GM18870 (cell line): ENCODE results near the gene ZC3H14.
"Not testable (repeated sequence)": the region's sequence is repeated elsewhere in the genome, so short reads cannot be mapped to it uniquely, and the experiment has no call there.

Source experiments
- ATAC-seq: cut with Tn5 transposase; IDR thresholded peaks from one replicate; pipeline ENCODE4 v1.9.1; 2021; ENCODE audit warnings: moderate library complexity; ENCODE audit not compliant: unreplicated experiment

Gene ZC3H14

GRCh38 chr14:88562831-88563686 is at the start of gene ZC3H14:
TSS of gene ZC3H14 (plus strand) at chr14:88563037. CDS start at chr14:88563134, 97 bp downstream.
- peak; percentile 85 for ATAC-seq

DNA sequence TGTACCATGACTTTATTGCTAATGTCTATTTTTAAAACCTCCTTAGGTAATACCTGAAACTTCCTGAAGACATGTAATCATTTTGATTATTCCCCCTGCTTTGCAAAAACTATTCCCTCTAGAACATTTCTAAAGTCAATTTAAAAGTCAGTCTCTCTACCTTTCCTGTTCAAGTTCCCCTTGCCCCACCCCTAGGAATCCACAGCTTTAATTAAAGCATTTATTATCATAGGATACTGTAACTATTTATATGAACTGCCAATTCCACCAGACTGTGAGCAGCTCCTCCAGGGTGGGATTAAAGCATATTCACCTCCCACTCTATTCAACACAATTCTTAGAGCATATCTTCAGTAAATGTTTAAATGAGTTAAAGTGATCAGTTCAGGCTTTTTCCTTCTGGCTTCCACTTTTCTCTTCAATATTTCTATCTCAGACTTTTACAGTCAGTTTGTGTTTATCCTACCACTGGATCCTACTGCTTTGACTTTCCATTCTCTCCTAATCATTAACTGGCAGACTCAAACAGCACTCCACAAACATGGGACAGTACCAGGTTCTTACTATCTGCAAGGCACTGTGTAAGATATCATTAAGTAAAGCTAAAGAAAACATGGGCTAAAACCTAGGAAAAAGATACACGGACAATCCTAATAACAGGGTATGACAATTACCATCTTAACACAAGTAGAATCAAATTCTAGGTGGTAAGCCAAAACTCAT is 47.2 kb upstream of the ZC3H14 start:
- ATAC-seq: no peak

- no peak for ATAC-seq
These were observed 45.9 kb upstream of the ZC3H14 start for GRCh38 chr14:88516861-88517357.

DNA sequence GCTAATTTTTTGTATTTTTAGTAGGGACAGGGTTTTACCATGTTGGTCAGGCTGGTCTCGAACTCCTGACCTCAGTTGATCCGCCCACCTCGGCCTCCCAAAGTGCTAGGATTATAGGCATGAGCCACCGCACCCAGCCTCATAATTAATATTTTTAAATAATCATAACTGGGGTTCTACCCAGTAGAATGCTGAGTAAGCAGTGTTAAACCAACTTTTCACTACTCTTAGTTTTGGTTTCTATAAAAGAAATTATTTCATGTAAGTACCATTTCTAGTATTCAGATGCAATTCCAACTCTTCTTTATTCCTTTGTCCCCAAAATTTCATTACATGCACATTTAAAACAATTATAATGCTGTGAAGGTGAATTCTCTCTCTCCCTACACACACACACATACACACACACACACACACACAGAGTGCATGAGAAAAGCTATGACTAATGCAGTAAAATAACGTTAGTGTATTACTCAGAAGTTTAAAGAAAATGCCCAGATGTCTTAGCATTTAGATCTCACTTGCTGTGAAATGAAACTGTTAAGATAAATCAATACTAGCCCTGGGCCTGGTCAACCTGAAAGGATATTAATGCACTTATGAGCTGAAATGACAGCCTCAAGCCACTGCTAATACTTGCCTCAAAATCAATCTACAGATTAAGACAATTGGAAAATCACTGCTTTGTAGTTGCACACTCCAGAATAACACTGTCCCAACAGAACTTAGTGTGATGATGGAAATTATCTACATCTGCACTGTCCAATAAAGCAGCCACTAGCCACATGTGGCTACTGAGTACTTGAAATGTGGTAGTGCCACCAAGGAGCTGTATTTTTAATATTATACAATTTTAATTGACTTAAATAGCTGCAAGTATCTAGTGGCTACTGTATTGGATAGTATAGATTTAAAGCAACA is 44.0 kb upstream of the ZC3H14 start:
- no peak for ATAC-seq

DNA sequence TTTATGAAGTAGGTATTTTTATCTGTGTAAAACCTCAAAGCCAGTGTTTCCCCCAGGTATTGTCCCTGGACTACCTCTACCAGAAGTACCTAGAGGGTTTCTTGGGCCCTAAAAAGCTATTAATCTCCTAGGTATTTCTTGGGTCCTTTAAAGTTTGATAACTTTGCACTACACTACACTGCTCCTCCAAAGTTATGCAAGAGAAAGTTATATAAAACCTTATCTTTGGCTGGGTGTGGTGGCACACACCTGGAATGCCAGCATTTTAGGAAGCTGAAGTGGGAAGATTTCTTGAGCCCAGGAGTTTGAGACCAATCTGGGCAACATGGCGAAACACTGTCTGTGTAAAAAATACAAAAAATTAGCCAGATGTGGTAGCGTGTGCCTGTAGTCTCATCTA is 42.9 kb upstream of the ZC3H14 start:
- ATAC-seq: no peak

GRCh38 chr14:88521818-88522217 is 41.0 kb upstream of the ZC3H14 start:
- no peak for ATAC-seq

GRCh38 chr14:88522393-88522792 is 40.4 kb upstream of the ZC3H14 start:
- ATAC-seq: no peak

- ATAC-seq: not testable (repeated sequence)
These were observed 32.9 kb upstream of the ZC3H14 start for GRCh38 chr14:88529889-88530288.

DNA sequence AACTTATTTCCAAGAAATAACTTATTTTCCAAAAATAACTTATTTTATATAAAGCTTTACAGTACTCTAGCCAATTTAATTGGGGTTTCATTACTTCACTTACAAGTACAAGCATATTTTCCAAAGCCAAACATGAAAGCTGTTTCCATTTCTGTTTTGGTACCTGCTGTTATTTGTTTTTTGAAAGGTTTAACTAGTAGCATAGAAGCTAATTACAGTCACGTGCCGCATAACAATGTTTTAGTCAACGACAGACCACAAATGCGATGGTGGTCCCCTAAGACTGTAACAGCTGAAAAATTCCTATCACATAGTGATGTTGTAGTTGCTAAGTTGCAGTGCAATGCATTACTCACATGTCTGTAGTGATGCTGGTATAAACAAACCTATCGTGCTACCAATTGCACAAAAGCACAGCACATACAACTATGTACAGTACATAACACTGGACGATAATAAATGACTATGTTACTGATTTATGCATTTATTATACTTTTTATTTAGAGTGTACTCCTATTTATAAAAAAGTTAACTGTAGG is 29.7 kb upstream of the ZC3H14 start:
- no peak for ATAC-seq

- no peak for ATAC-seq
These were observed 27.7 kb upstream of the ZC3H14 start for GRCh38 chr14:88535149-88535548.

DNA sequence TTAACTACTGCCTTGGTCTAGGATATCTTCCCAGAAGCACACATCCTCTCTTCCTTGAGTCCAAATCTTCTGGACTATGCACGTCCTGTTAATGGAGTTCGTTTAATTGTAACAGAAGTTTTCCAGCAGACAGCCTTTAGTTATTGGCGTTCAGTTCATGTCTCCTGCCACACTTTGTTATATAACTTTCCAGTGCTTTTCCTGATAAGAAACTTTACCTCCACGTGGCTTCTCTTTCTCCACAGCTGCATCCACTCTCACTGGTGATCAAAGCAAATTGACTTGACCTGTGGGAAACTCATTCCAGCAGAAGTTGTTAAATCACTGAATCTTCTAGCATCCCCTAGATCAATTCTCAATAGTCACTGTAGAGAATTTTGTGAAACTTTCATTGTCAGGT is 27.0 kb upstream of the ZC3H14 start:
- no peak for ATAC-seq

- ATAC-seq: no peak
These were observed 21.5 kb upstream of the ZC3H14 start for GRCh38 chr14:88541324-88541723.

- no peak for ATAC-seq
These were observed 19.7 kb upstream of the ZC3H14 start for GRCh38 chr14:88542857-88543795.

DNA sequence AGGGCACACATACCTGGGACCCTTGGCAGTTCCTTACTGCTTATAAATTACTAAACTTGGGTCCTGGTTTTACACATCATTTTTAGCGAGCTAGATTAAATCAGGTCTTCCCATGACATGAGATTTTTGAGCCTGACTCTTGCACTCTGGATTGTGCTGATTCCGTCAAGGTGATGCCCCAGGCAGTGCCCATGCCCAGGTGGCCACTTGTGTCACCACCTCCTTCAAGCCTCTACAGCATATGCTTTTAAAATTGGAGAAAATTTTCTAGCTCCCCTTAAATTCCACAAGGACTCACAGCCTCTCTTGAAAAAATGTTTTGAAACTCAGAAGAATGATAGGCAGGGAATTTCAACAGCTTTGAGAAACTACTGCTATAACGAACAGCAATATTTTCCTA is 17.6 kb upstream of the ZC3H14 start:
- ATAC-seq: no peak

GRCh38 chr14:88546621-88547385 is 16.0 kb upstream of the ZC3H14 start:
- peak; percentile 48 for ATAC-seq

- ATAC-seq: no peak
These were observed 15.5 kb upstream of the ZC3H14 start for GRCh38 chr14:88547386-88547780.

- ATAC-seq: no peak
These were observed 12.8 kb upstream of the ZC3H14 start for GRCh38 chr14:88550078-88550477.

DNA sequence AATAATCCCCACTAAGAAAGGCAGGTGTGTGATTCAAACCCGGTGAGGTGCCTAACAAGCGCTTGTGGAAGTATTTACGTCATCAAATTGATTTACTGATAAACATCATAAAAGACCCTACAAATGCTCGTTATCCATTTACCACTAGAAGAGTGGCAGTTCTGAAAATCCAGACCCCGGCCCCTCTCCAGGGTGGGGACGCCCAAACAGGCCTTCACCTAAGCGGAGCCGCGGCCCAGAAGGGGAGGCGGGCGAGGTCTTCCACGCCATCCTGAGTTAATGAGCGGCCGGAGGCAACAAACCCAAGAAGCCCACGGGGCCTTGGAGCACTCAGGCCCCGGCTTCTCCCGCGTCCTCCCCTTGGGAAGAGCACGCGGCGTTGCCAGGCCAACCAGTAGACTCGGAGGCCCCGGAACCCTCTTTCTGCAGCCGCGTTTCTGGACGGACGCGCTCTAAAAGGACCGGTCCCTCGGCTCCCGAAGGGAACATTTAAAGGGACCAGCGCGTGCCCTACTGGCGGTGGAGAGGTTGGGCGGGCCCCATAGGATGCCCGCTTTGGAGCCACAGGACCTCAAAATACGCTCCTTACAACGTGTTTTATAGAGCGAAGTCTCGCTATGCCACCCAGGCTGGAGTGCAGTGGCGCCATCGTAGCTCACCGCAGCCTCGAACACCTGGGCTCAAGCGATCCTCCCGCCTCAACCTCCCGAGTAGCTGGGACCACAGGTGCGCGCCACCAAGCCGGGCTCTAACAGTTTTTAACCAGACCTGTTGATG is 11.6 kb upstream of the ZC3H14 start:
- ATAC-seq: peak; percentile 44
